Stomach (tissue), 9 donors: ENCODE data around the gene ITPA. TPM values are rescaled to one million over a fixed set of nuclear protein-coding genes. Genes with fewer than 3 reads are reported as not detected.

Experiments
- DNase-seq, 2 donors: peaks; one replicate each; pipeline versions ENCODE4 v3.0.0 to v3.0.0-alpha.2; 2013 to 2019
- H3K27ac ChIP-seq, 5 donors: fragments of 200-600 bp in 4 of 5; sonication (generic) in 4 of 5; one replicate each; pipeline ENCODE4 v1.5.1; 2013 to 2019; ENCODE audit warnings: mild to moderate bottlenecking in 1 of 5, moderate library complexity in 1 of 5
- H3K27me3 ChIP-seq, 3 donors: fragments of 200-600 bp; sonication (generic); one replicate each; pipeline ENCODE4 v1.5.1; 2017 to 2019; ENCODE audit warnings: mixed run types in 1 of 3
- H3K36me3 ChIP-seq, 4 donors: fragments of 200-600 bp; sonication (generic); 1 replicate in 3 of 4; 2 replicates in 1 of 4; pipeline ENCODE4 v1.5.1; 2016 to 2019
- H3K4me1 ChIP-seq, 4 donors: fragments of 200-600 bp; sonication (generic); one replicate each; pipeline ENCODE4 v1.5.1; 2016 to 2019
- H3K4me3 ChIP-seq, 4 donors: fragments of 200-600 bp; sonication (generic) in 3 of 4; one replicate each; pipeline ENCODE4 v1.5.1; 2016 to 2019; ENCODE audit warnings: mild to moderate bottlenecking in 1 of 4
- H3K9me3 ChIP-seq, 4 donors: fragments of 200-600 bp; sonication (generic); one replicate each; pipeline ENCODE4 v1.5.1; 2016 to 2019
- CTCF ChIP-seq, 7 experiments: fragments of 450-650 bp in 4 of 7; fragments of 200-600 bp in 3 of 7; sonication (generic) in 3 of 7; IDR thresholded peaks; one replicate each; pipeline ENCODE4 v1.5.1; 2016 to 2019; ENCODE audit warnings: antibody characterized with exemption in 7 of 7, control low read depth in 2 of 7, mild to moderate bottlenecking in 1 of 7
- EP300 ChIP-seq: sonication (generic); formaldehyde crosslinking; IDR thresholded peaks from one replicate; pipeline ENCODE4 v1.6.1; 2017; ENCODE audit warnings: antibody characterized with exemption
- POLR2A ChIP-seq, 4 donors: fragments of 450-650 bp; IDR thresholded peaks; one replicate each; pipeline ENCODE4 v1.6.1; 2016; ENCODE audit warnings: antibody characterized with exemption in 4 of 4, control low read depth in 2 of 4, mild to moderate bottlenecking in 1 of 4, moderate library complexity in 1 of 4
- POLR2AphosphoS5 ChIP-seq, 3 donors: sonication (generic); formaldehyde crosslinking; IDR thresholded peaks; one replicate each; pipeline ENCODE4 v1.6.1; 2016; ENCODE audit warnings: antibody characterized with exemption in 3 of 3
- WGBS, 5 donors: extraction: QIAGEN DNeasy Blood & Tissue Kit in 3 of 5; methylation state at CpG; one replicate each; pipeline versions ENCODE4 v1.1.5 to v1.1.7; 2013 to 2018; 5-methylcytosine and 5-hydroxymethylcytosine counted together
- intact Hi-C: fragments of 100-400 bp; cut with DNase I; formaldehyde crosslinking; loops from one replicate; pipeline ENCODE4 v1.15.1; 2023; ENCODE audit warnings: low total_unique reads
- polyA plus RNA-seq, 3 donors: library from polyadenylated mRNA; stranded (reverse); fragments of 200-250 nt; gene quantifications; one replicate each; pipeline ENCODE4 v1.2.3, GENCODE V29; 2013
- total RNA-seq, 5 donors: library from RNA; depleted of rRNA; stranded (reverse); fragments of >200 nt; gene quantifications; one replicate each; pipeline versions ENCODE4 v1.1.0 to v1.2.3, GENCODE V29; 2014 to 2016
- donor health status: healthy with polysubstance abuse.
- donor health status: Bipolar disorder and iron deficiency.
- donor health status: healthy.

ITPA gene
- total and polyA plus RNA-seq, 8 donors, result 11.1 to 105 (median 48.7) TPM

GRCh38 chr20:3188823-3189413 is 20.4 kb upstream of the ITPA start:
- Histone ChIP-seq H3K4me1 (no peaks in the 10 kb centered on the region), H3K27ac (no peak overlapping the region), H3K36me3 (peaks cover 44 to 62% (median 58%) of the 10 kb centered on the region in 4 donors), H3K27me3 (no peaks in the 10 kb centered on the region), H3K9me3 (no peaks in the 10 kb centered on the region), H3K4me3 (no peak overlapping the region)
- TF ChIP-seq POLR2A (IDR thresholded peaks at IDR 0.05) (no peak), POLR2AphosphoS5 (IDR thresholded peaks at IDR 0.05) (no peak), CTCF (IDR thresholded peaks at IDR 0.05) (no peak), EP300 (no peak)
- no peak for DNase-seq
- WGBS, 5 donors, result 78 to 97% (median 87%) methylated on average over 3 of the region's 3 CpGs
- intact Hi-C loops, result no loop called here

DNA sequence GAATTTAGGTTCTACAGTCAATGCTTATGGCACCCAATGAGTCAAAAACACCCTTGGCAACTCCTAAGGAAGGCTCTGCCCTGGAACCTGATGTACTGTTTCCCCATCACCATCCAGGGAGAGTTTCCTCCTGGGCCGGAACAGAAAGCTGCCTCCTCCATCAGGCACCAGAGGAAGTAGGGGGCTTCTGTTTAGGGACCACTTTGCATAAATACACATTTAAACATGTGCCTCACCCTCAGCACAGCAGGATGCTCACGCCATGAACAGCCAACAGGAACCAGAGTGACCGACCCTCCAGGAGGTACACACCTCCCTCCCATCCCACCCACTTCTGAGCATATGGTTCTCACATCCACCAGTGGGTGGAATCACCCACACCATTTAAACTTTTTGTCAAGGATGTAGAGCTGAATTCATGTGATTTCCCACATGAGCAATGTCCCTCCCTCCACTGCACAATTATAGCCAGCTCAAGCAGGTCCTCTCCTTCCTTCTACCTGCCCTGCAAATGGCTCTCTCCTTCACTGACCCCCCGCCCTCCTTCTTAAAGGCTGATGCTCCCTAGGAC is 19.7 kb upstream of the ITPA start:
- 75 to 93% (median 87%) methylated on average over 4 of the region's 4 CpGs for WGBS, 5 donors
- no peak for DNase-seq
- Histone ChIP-seq H3K4me1 (no peaks in the 10 kb centered on the region), H3K9me3 (no peaks in the 10 kb centered on the region), H3K4me3 (no peak overlapping the region), H3K27ac (no peak overlapping the region), H3K27me3 (no peaks in the 10 kb centered on the region), H3K36me3 (peaks cover 51 to 69% (median 65%) of the 10 kb centered on the region in 4 donors)
- intact Hi-C loops, result no loop called here
- TF ChIP-seq POLR2AphosphoS5 (IDR thresholded peaks at IDR 0.05) (no peak), CTCF (IDR thresholded peaks at IDR 0.05) (no peak), POLR2A (IDR thresholded peaks at IDR 0.05) (no peak), EP300 (no peak)

DNA sequence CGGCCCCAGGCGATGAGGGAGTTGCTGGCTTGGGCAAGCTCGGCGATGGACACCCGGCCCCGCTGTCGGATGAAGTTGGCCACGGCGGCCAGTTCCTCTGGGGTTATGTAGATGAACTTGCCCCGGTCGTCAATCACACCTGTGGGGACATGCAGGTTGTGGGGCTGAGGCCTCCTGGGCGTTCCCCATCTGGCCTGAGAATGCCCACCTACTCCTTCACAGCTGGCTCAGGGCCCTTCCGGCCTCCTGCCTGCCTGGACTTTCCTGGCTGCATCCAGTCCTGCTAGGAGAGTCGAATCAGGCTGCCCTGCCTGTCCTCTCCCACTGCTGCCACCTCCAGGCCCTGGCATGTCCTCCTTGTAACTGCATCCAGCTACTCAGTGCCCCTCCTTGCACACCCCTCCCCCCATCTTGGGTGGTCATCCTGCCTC is 18.6 kb upstream of the ITPA start:
- no peak for DNase-seq
- H3K36me3 ChIP-seq, result peaks cover 59 to 80% (median 76%) of the 10 kb centered on the region in 4 donors
- 82 to 91% (median 90%) methylated on average over 12 to 14 of the region's 14 CpGs for WGBS, 5 donors
- H3K4me3 ChIP-seq, result no peak overlapping the region
- no peaks in the 10 kb centered on the region for H3K4me1 ChIP-seq
- H3K27ac ChIP-seq, result no peak overlapping the region
- no peaks in the 10 kb centered on the region for H3K27me3 ChIP-seq
- intact Hi-C loops, result no loop called here
- TF ChIP-seq CTCF (IDR thresholded peaks at IDR 0.05) (no peak), EP300 (no peak), POLR2AphosphoS5 (IDR thresholded peaks at IDR 0.05) (no peak), POLR2A (IDR thresholded peaks at IDR 0.05) (no peak)
- H3K9me3 ChIP-seq, result no peaks in the 10 kb centered on the region

GRCh38 chr20:3192226-3193015 is 16.9 kb upstream of the ITPA start:
- no peak for DNase-seq
- Histone ChIP-seq H3K4me1 (no peaks in the 10 kb centered on the region), H3K27me3 (no peaks in the 10 kb centered on the region), H3K27ac (no peak overlapping the region), H3K4me3 (no peak overlapping the region), H3K36me3 (peaks cover 59 to 97% (median 92%) of the 10 kb centered on the region in 4 donors), H3K9me3 (no peaks in the 10 kb centered on the region)
- intact Hi-C loops, result no loop called here
- TF ChIP-seq EP300 (no peak), POLR2A (IDR thresholded peaks at IDR 0.05) (no peak), POLR2AphosphoS5 (IDR thresholded peaks at IDR 0.05) (no peak), CTCF (IDR thresholded peaks at IDR 0.05) (no peak)
- 84 to 95% (median 93%) methylated on average over 18 of the region's 18 CpGs for WGBS, 5 donors
